A204.1 (cell line): Measurements from ENCODE around the gene TSPAN15.
"Not testable (repeated sequence)": the region's sequence is repeated elsewhere in the genome, so short reads cannot be mapped to it uniquely, and the experiment has no call there.

ENCODE experiments used
- FAIRE-seq: peaks from 2 replicates; lab custom pipeline; 2012; peaks lifted over from hg19 to GRCh38; lab: Jason Lieb, UNC

TSPAN15 gene

GRCh38 chr10:69488149-69488844, 37.0 kb downstream of the TSPAN15 start:
- not testable (repeated sequence) for FAIRE-seq

- not testable (repeated sequence) for FAIRE-seq
Observed at GRCh38 chr10:69488856-69489255, 37.6 kb downstream of the TSPAN15 start.

GRCh38 chr10:69489506-69490090, 38.3 kb downstream of the TSPAN15 start:
- no peak for FAIRE-seq

- no peak for FAIRE-seq
Observed at GRCh38 chr10:69490876-69491275, 39.6 kb downstream of the TSPAN15 start.

- FAIRE-seq: no peak
Observed at GRCh38 chr10:69491611-69492010, 40.3 kb downstream of the TSPAN15 start.

- no peak for FAIRE-seq
Observed at GRCh38 chr10:69492091-69492745, 41.0 kb downstream of the TSPAN15 start.

GRCh38 chr10:69492746-69493462, 41.6 kb downstream of the TSPAN15 start:
- FAIRE-seq: no peak

- no peak for FAIRE-seq
Observed at GRCh38 chr10:69494626-69495558, 43.6 kb downstream of the TSPAN15 start.

- FAIRE-seq: no peak
Observed at GRCh38 chr10:69495666-69496065, 44.4 kb downstream of the TSPAN15 start.

GRCh38 chr10:69496352-69497230, 45.3 kb downstream of the TSPAN15 start:
- FAIRE-seq: no peak

GRCh38 chr10:69497231-69497561, 45.9 kb downstream of the TSPAN15 start:
- no peak for FAIRE-seq

GRCh38 chr10:69497611-69498390, 46.5 kb downstream of the TSPAN15 start:
- FAIRE-seq: no peak

- no peak for FAIRE-seq
Observed at GRCh38 chr10:69498711-69499471, 47.6 kb downstream of the TSPAN15 start.

- no peak for FAIRE-seq
Observed at GRCh38 chr10:69499726-69500689, 48.7 kb downstream of the TSPAN15 start.

GRCh38 chr10:69500864-69501468, 49.7 kb downstream of the TSPAN15 start:
- no peak for FAIRE-seq

- FAIRE-seq: no peak
Observed at GRCh38 chr10:69501657-69502056, 50.4 kb downstream of the TSPAN15 start.

GRCh38 chr10:69502589-69502988, 51.3 kb downstream of the TSPAN15 start:
- no peak for FAIRE-seq
